Measurements from ENCODE around the gene TOLLIP.

TOLLIP gene

GRCh38 chr11:1285316-1285744, 24.1 kb downstream of the TOLLIP start:
- DNase-seq (ENCODE audit: low read depth), result no peak
- H3K4me3 ChIP-seq (replicated peaks; ENCODE audit: low read depth, low read length), result no peak overlapping the region
- no peak for TF ChIP-seq CTCF (IDR thresholded peaks at IDR 0.05; ENCODE audit: low read length, missing control alignments)

GRCh38 chr11:1283906-1284305, 25.5 kb downstream of the TOLLIP start:
- no peak overlapping the region for H3K4me3 ChIP-seq (replicated peaks; ENCODE audit: low read depth, low read length)
- TF ChIP-seq CTCF (IDR thresholded peaks at IDR 0.05; ENCODE audit: low read length, missing control alignments), result no peak
- no peak for DNase-seq (ENCODE audit: low read depth)

DNA sequence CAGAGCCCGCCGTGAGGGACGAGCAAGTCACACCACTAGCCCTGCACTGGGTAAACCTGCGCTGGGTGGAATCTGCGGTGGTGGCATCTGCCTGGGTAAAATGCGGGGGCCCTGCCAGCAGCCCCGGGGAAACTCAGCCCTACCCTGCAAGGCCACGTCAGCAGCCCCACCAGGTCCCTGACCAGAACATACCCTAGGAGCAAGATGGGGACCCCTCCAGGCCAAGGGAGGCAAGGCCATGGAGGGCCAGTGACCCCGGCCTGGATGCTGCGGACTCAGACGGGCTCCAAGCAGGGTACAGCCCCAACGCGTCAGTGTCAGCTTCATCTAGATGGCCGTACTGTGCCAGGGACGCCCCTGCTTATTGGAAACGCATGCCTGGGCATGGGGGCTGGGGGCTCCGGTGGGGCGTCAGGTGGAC, 26.3 kb downstream of the TOLLIP start:
- no peak for TF ChIP-seq CTCF (IDR thresholded peaks at IDR 0.05; ENCODE audit: low read length, missing control alignments)
- no peak overlapping the region for H3K4me3 ChIP-seq (replicated peaks; ENCODE audit: low read depth, low read length)
- no peak for DNase-seq (ENCODE audit: low read depth)

- no peak overlapping the region for H3K4me3 ChIP-seq (replicated peaks; ENCODE audit: low read depth, low read length)
- no peak for TF ChIP-seq CTCF (IDR thresholded peaks at IDR 0.05; ENCODE audit: low read length, missing control alignments)
- DNase-seq (ENCODE audit: low read depth), result no peak
Observed at GRCh38 chr11:1281974-1282365, 27.5 kb downstream of the TOLLIP start.

- TF ChIP-seq CTCF (IDR thresholded peaks at IDR 0.05; ENCODE audit: low read length, missing control alignments), result no peak
- H3K4me3 ChIP-seq (replicated peaks; ENCODE audit: low read depth, low read length), result no peak overlapping the region
- no peak for DNase-seq (ENCODE audit: low read depth)
Observed at GRCh38 chr11:1281326-1281973, 28.0 kb downstream of the TOLLIP start.

DNA sequence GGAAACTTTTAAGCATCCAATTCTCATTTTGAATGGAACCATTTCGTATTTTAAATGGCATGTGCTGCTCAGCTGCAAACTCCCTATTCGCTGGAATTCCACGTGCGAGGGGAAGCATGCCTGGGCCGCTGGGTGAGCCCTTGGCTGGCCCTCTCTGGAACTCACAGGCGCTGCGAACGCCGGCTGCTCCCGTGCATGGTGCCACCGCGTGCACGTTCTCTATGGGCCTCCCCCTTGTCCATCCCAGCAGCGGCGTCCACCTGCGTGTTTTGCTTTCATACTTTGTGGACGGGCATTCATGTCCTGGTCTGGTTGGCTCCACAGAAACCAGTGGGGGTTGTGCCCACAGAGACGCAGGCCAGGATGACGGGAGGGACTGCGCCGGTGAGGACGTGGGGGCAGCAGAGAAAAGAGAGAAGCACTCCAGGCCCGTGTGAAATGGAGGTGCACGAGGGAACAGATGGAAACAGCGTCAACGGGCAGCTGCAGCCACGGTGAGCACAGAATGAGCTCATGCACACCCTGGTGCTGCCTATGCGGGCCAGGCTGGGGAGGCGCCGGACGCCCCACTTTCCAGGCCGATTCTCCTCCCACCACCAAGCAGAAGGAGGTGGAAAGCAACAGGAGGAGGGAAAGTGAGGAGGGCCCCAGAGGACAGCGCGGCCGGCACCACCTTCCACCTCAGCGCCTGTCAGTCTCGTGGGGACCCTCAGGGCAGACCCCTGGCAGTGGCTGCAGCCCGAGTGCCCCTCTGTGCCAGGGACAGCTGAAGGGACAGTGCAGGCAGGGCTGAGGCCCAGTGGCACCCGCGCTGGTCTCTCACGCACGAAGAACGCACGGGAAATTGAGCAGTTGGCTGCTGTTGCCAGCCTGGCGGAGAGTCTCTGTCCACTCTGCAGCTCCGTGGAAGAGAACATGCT, 29.1 kb downstream of the TOLLIP start:
- TF ChIP-seq CTCF (IDR thresholded peaks at IDR 0.05; ENCODE audit: low read length, missing control alignments), result no peak
- H3K4me3 ChIP-seq (replicated peaks; ENCODE audit: low read depth, low read length), result no peak overlapping the region
- DNase-seq (ENCODE audit: low read depth), result no peak
